Germinal center (tissue), 1 donor: Measurements from ENCODE around the gene EMC8.
"Not testable (repeated sequence)": the region's sequence is repeated elsewhere in the genome, so short reads cannot be mapped to it uniquely, and the experiment has no call there.

Source experiments
- DNase-seq: peaks from one replicate; pipeline ENCODE4 v3.0.0; 2012; ENCODE audit warnings: mixed read lengths, low spot score

Gene EMC8

DNA sequence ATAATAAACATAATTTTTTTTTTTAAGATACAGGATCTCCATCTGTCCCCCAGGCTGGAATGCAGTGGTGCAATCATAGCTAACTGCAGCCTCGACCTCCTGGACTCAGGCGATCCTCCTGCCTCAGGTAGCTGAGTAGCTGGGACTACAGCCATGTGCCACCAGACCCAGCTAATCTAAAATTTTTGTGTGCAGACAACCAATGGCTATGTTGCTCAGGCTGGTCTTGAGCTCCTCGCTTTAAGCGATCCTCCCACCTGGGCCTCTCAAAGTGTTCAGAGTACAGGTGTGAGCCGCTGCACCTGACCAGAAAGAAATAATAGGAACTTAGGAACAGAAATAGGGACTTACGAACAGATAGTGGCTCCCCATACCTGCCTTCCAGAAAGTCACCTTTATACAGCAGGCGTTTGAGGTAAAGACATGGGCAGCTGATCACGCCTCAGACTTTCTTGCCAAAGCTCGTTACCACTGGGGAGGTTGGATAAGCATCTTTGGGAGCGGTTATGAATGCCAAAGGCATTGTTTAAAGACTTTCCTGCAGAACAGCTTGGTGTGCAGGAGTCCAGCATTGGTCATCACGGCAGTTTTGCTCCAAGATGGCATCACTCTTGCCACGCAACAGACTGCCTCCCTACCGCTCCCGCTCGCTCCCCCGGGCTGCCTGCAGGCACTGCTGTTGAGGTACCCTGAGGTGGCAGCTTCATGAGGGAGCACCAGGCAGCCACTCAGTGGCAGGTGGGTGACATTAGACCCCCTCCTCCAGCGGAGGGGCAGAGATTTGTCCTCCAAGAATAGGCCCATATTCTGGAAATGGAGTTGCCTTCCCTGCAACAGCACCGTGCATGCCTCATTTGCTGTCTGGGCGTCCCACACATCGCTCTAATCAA, 13.7 kb upstream of the EMC8 start:
- no peak for DNase-seq

DNA sequence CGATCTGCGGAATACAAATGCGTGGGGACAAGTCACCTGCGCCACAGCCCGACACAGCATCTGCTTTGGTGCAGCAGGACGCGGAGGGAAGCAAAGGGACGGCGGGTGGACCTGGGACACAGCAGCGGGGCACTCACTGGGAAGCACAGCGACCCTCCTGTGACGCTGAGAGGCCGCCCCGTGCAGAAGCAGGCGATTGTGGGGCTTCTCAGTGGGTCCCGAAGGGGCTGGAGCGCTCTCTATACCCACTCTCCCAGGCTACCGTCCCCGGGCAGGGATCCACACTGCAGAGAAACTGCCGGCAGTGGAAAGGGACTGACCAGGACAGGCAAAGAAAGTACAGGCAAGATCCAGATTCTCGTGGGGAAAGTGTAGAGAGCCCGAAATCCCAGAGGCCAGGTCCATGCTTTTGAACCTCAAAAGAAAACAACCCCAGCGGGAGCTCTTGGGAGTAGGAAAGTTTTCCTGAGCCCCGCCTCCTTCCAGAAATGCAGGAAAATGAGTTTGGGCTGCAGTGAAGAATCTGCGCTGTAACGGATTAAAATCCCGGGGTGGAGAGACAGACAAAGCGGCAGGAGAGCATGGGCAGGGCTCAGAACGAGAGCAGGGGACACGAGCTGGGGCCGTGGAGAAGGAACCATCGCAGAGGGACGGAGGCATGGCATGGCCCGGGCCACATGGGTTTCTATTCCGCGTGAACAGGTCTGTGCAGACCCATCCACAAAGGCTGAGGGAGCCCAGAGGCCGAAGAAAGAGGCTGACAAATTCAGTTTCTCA, 12.9 kb upstream of the EMC8 start:
- no peak for DNase-seq

DNA sequence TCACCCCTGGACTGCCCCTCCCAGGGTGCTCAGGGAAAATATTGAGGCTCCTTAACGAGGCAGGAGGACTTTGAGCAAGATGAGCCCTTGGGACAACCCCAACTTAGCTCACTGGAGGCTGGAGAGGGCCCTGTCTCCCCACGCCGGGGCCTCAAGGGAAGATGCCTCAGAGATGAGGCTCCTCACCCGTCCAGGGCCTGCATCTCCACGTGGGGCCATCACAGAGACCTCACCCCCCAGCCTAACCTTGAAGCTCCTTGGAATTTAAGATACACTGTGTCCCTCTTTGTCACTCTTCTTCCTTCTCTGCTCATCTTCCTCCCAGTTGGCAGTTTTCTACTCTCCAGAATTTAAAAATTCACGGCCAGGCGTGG, 11.4 kb upstream of the EMC8 start:
- no peak for DNase-seq

GRCh38 chr16:85810097-85810741, 10.9 kb upstream of the EMC8 start:
- no peak for DNase-seq

- DNase-seq, result no peak
Observed at GRCh38 chr16:85809645-85810044, 10.3 kb upstream of the EMC8 start.

DNA sequence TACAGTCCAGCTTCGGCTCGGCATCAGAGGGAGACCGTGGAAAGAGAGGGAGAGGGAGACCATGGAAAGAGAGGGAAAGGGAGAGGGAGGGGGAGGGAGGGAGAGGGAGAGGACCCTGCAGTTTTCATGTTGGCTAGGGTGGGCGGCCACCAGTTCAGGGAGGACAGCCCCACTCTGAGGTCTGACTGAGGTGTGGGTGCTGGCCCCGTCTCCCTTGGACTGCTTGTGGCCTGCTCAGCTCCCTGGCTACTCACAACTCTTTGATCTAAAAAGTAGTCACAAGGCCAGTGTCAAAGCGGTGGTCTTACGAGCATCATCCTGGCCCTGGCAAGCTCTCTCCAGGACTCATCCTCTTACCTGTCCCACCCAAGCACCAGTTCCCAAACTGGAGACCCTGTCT, 9.6 kb upstream of the EMC8 start:
- no peak for DNase-seq

DNA sequence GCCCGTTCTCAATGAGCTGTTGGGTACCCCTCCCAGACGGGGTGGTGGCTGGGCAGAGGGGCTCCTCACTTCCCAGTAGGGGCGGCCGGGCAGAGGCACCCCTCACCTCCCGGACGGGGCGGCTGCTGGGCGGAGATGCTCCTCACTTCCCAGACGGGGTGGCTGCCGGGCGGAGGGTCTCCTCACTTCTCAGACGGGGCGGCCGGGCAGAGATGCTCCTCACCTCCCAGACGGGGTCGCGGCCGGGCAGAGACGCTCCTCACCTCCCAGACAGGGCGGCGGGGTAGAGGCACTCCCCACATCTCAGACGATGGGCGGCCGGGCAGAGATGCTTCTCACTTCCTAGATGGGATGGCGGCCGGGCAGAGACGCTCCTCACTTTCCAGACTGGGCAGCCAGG, 8.8 kb upstream of the EMC8 start:
- DNase-seq, result not testable (repeated sequence)

DNA sequence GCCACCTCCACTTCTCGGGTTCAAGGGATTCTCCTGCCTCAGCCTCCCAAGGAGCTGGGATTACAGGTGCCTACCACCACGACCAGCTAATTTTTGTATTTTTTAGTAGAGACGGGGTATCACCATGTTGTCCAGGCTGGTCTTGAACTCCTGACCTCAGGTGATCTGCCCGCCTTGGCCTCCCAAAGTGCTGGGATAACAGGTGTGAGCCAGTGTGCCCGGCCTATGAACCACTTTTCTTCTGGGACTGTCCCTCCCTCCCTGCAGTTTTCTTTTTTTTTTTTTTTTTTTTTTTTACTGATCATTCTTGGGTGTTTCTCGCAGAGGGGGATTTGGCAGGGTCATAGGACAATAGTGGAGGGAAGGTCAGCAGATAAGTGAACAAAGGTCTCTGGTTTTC, 8.0 kb upstream of the EMC8 start:
- not testable (repeated sequence) for DNase-seq

DNA sequence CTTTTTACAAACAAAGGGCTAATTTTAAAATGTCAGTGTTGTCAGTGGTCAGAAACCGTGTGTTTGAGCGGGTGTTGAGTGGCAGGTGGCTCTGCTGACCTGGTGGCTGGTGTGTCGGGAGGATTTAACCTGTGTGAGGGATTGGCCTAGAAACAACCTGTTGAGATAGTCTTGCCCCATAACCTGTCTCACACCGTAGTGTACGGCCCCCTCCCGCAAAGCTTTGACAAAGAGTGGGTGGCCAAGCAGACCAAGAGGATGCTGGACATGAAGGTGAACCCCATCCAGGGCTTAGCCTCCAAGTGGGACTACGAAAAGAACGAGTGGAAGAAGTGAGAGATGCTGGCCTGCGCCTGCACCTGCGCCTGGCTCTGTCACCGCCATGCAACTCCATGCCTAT, 7.2 kb upstream of the EMC8 start:
- no peak for DNase-seq

GRCh38 chr16:85805442-85806045, 6.2 kb upstream of the EMC8 start:
- DNase-seq, result no peak

DNA sequence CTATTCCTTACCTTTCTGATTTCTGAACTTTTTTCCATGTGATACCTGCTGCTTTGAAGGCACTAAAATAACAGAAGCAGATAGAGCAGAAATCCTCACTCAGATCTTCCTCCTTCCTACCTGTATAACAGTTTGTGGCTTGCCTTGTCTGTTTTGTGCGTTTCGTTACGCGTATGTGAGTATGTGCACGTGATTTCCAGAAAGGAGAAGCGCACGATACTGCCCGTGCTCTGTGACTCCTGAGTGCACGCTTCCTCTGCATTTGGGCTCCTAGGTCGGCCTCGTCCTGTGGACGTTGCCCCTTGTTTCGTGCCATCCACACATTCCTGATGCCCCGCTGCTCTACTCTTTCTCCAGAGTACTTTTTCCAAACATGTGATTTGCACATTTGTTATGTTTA, 4.2 kb upstream of the EMC8 start:
- DNase-seq, result no peak

GRCh38 chr16:85800321-85800669, 951 bp upstream of the EMC8 start:
- DNase-seq, result no peak

DNA sequence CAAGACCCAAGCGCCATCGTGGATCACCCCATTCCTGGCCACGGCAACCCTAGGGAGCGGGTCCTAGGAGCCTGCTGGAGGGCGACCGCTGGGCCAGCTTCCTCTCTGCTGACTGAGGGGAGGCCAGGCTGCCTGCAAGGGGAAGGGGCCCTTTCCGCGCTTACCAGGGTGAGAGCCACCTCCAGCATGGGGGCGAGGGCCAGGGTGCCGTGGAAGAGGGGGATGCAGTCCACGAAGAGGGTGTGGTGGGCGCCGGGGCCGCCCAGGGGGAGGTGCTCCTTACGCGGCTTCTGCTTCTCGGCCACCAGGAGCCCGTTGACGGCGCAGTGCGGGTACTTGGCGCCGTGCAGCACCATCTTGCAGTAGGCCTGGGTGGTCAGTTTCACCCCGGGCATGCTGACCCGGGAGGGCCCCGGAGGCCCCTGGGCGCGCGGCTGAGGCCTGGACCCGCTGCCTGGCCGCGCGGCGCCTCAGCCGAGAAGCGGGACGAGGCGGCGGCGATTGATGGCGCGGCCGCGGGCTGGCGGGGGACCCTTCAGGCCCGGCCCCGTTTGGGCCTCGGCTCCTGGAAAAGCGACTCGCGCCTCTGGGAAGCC, 345 bp downstream of the EMC8 start:
- DNase-seq, result peak; percentile 68

DNA sequence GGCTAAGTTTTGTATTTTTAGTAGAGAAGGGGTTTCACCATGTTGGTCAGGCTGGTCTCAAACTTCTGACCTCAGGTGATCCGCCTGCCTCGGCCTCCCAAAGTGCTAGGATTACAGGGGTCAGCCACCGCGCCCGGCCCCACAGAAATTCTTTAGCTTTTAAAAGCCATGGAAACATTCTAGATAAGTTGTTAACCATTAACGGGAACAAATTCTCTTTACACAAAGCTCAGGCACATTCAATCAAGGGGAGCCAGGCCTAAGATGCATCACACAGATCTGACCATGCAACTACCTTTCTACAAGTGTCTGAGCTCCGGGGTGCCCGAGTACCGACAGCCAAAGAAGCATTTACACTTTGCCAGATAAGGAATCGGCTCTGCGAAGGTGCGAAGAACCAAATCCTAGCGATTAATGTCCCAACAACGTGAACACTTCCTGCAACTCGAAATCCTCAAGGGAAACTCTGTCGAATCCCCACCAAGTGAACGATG, 1.0 kb downstream of the EMC8 start:
- no peak for DNase-seq

DNA sequence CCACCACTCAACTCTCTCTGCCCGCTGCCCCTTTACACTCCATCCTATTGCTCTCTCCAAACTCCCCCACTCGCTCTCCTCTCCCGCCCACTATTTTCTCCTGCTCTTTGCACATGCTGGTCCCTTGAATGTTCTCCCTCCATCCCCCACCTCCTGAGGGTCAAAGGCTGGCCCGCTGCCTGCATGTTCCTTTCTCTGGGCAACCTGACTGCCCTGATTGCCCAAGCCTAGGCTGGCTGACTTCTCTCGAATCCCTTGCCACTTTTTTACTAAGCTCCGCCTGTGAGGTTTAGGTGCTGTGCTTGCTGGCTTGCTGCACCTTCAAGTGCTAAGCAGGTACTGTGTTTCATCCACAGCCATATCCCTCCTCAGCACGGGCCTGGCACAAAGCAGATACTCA, 2.7 kb downstream of the EMC8 start:
- no peak for DNase-seq

DNA sequence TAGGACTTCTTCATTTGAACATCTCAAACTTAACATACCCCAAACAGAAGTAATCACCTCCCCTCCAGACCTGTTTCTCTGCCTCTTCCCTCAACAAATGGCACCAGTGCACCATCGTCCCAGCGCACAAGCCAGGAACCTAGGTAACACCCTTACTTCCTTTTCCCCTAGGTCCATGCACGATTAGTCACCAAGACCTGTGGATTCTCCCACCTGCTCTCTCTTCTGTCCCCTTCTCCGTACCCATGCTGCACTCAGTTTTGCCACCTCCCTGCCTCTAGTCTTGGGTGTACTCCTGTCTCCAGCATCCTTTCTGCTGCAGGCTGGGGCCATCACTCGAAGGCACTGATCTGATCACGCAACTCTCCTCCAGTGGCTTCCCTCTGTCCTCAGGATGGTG, 3.2 kb downstream of the EMC8 start:
- DNase-seq, result no peak

DNA sequence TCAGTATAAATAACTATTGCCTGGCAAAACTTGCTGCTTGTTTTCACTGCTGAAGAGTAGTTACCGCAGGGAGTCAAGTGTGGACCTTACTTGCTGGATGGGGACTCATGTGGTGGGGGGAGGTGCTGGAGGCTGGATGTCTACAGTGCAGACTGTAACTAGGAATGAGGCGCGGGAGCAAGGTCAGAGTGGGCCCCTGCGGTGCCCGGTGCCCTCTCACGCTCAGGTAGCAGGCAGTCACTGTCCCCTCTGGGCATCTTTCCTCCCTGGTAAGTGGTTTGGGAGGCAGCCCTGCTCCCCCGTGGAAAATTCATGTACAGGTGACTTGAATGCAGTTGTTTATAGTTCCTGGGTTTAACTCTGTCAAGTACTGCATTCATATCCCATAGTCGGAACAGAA, 4.6 kb downstream of the EMC8 start:
- DNase-seq, result no peak

- DNase-seq, result no peak
Observed at GRCh38 chr16:85793662-85794298, 5.6 kb downstream of the EMC8 start.

- no peak for DNase-seq
Observed at GRCh38 chr16:85789773-85790172, 9.6 kb downstream of the EMC8 start.

DNA sequence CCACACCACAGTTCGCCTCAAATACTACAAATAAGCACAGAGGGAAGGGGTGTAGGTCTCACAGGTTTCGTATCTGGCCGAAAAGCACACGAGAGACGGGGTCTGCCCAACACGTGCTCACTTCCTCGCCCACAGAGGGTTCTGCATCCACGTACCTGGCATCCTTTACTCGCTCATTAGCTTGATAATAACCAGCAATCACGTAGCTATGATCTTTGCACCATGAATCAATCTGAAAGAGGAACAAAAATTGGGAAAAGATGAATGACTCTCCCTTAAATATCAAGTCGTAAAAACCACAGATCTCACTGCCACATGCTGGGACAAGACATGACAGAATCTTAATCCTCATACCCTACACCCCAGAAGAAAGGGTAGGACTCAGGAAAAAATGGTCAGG, 10.5 kb downstream of the EMC8 start:
- no peak for DNase-seq

- DNase-seq, result no peak
Observed at GRCh38 chr16:85785927-85786326, 13.4 kb downstream of the EMC8 start.

GRCh38 chr16:85784813-85785212, 14.5 kb downstream of the EMC8 start:
- no peak for DNase-seq
